ENCODE results near the gene TPRA1. TPM values are rescaled to one million over a fixed set of nuclear protein-coding genes. Genes with fewer than 3 reads are reported as not detected.
"Not testable (repeated sequence)": the region's sequence is repeated elsewhere in the genome, so short reads cannot be mapped to it uniquely, and the experiment has no call there.

The TPRA1 gene
- total and polyA plus RNA-seq, 7 experiments from 2014 or later: 13.6 to 33.8 (median 24.5) TPM

GRCh38 chr3:127531821-127532220 is 58.7 kb downstream of the TPRA1 start:
- ChIA-PET CTCF (interaction anchor here (0.8 kb wide), 1 partner anchor 16 kb away, joined by 4 read pairs; no protein-coding TSS in a partner anchor), POLR2A (no interaction called here)
- DNase-seq (no peak), ATAC-seq (no peak)
- no peaks in the 10 kb centered on the region for H3K27me3 ChIP-seq (ENCODE audit: control insufficient read depth in 2 of 2, insufficient read depth in 2 of 2, low read length in 2 of 2)
- H3K36me3 ChIP-seq (ENCODE audit: control insufficient read depth in 2 of 3, insufficient read depth in 3 of 3, low read length in 3 of 3): no peaks in the 10 kb centered on the region
- intact Hi-C loops (cut with micrococcal nuclease): no loop called here
- Mint-ChIP-seq H3K9me3 (no peaks in the 10 kb centered on the region), H3K4me3 (no peak overlapping the region), H3K27ac (no peak overlapping the region), H3K4me1 (peaks cover 0 to 7% (median 5%) of the 10 kb centered on the region in 7 donors), H3K36me3 (no peaks in the 10 kb centered on the region), H3K27me3 (peaks cover 0 to 13% (median 4%) of the 10 kb centered on the region in 5 donors)
- H3K4me1 ChIP-seq (ENCODE audit: control insufficient read depth in 2 of 2, insufficient read depth in 2 of 2, low read length in 2 of 2): no peaks in the 10 kb centered on the region
- no peak overlapping the region for H3K4me3 ChIP-seq (ENCODE audit: low read length)
- no peak overlapping the region for H3K27ac ChIP-seq (ENCODE audit: low read depth, low read length)
- no peaks in the 10 kb centered on the region for H3K9me3 ChIP-seq (ENCODE audit: control insufficient read depth in 2 of 3, low read length in 3 of 3)

- peak overlapping the region in 1 of 9 donors; percentile 31 for H3K27ac Mint-ChIP-seq
- DNase-seq; POLR2A ChIA-PET; ATAC-seq; H3K27ac ChIP-seq (ENCODE audit: low read depth, low read length); CTCF ChIA-PET; H3K4me1 Mint-ChIP-seq; H3K4me3 ChIP-seq (ENCODE audit: low read length); H3K36me3 ChIP-seq (ENCODE audit: control insufficient read depth in 2 of 3, insufficient read depth in 3 of 3, low read length in 3 of 3); H3K4me1 ChIP-seq (ENCODE audit: control insufficient read depth in 2 of 2, insufficient read depth in 2 of 2, low read length in 2 of 2); intact Hi-C loops (cut with micrococcal nuclease); H3K4me3 Mint-ChIP-seq; H3K27me3 Mint-ChIP-seq; H3K27me3 ChIP-seq (ENCODE audit: control insufficient read depth in 2 of 2, insufficient read depth in 2 of 2, low read length in 2 of 2); H3K36me3 Mint-ChIP-seq; H3K9me3 ChIP-seq (ENCODE audit: control insufficient read depth in 2 of 3, low read length in 3 of 3); H3K9me3 Mint-ChIP-seq: not testable (repeated sequence)
Measured at GRCh38 chr3:127530863-127531262, 59.7 kb downstream of the TPRA1 start.

DNA sequence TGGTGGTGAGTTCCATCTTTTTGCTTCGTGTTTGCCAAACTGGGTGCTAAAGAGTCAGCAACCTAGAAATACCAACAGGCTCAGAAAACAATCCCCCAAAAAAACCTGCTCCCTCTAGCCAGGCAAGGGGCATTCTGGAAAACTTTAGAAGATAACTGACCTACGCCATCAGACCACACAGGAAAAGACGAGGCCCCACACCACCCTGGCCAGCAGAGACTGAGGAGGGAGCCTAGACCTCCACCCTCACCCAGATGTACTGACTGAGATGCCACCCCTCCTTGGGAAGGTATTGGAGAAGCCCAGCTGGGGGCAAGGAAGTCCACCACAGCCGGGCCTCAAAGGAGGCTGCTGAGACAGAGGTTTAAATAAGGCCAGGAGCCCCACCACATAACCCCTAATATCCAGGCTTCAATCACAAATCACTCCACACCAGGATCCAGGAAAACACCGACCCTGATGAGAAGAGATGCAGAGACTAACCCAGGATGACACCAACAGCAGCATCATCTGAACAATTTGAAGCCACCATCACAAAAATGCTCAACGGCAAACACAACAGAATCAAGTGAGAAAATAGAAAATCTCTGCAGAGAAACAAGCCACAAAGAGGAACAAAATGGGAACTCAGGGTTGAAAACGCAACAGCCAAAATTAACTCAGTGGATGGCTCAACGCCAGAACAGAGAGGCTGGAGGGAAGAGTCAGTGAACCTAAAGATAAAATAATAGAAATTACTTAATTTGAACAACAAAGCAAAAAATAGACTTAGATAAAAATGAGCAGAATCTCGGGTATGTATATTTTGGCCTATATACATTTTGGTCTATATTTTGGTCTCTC is 61.0 kb downstream of the TPRA1 start:
- no peak overlapping the region for H3K4me3 Mint-ChIP-seq
- H3K27ac Mint-ChIP-seq: no peak overlapping the region
- intact Hi-C loops (cut with micrococcal nuclease): no loop called here
- no peaks in the 10 kb centered on the region for H3K9me3 Mint-ChIP-seq
- H3K36me3 Mint-ChIP-seq: no peaks in the 10 kb centered on the region
- no peaks in the 10 kb centered on the region for H3K36me3 ChIP-seq (ENCODE audit: control insufficient read depth in 2 of 3, insufficient read depth in 3 of 3, low read length in 3 of 3)
- no peaks in the 10 kb centered on the region for H3K4me1 Mint-ChIP-seq
- DNase-seq (no peak), ATAC-seq (no peak)
- no peaks in the 10 kb centered on the region for H3K9me3 ChIP-seq (ENCODE audit: control insufficient read depth in 2 of 3, low read length in 3 of 3)
- H3K27me3 Mint-ChIP-seq: peaks cover 6 to 22% (median 16%) of the 10 kb centered on the region in 5 donors
- no peaks in the 10 kb centered on the region for H3K4me1 ChIP-seq (ENCODE audit: control insufficient read depth in 2 of 2, insufficient read depth in 2 of 2, low read length in 2 of 2)
- CTCF ChIA-PET: no interaction called here
- H3K27ac ChIP-seq (ENCODE audit: low read depth, low read length): no peak overlapping the region
- POLR2A ChIA-PET: no interaction called here
- H3K4me3 ChIP-seq (ENCODE audit: low read length): no peak overlapping the region
- no peaks in the 10 kb centered on the region for H3K27me3 ChIP-seq (ENCODE audit: control insufficient read depth in 2 of 2, insufficient read depth in 2 of 2, low read length in 2 of 2)

DNA sequence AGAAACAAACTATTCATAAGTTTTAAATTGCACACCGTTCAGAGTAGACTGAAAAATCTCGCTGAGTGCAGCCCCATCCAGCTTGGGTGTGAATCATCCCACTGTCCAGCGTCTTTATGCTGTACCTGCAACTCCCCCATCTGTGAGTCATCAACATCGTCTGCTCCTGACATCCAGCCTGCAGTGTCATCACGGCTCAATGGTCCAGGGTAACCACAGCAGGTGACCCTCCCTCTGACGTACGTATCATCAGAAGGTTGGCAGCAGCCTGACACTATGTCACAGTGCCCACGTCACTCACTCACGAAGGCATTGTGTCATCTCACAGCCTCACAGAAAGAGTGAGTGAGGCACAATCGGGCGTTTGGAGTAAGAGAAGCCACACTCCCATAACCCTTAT is 65.2 kb downstream of the TPRA1 start:
- no peak overlapping the region for H3K4me3 ChIP-seq (ENCODE audit: low read length)
- POLR2A ChIA-PET: no interaction called here
- H3K4me1 ChIP-seq (ENCODE audit: control insufficient read depth in 2 of 2, insufficient read depth in 2 of 2, low read length in 2 of 2): no peaks in the 10 kb centered on the region
- H3K27me3 ChIP-seq (ENCODE audit: control insufficient read depth in 2 of 2, insufficient read depth in 2 of 2, low read length in 2 of 2): no peaks in the 10 kb centered on the region
- no peaks in the 10 kb centered on the region for H3K36me3 ChIP-seq (ENCODE audit: control insufficient read depth in 2 of 3, insufficient read depth in 3 of 3, low read length in 3 of 3)
- intact Hi-C loops (cut with micrococcal nuclease): no loop called here
- ATAC-seq: no peak
- no peak overlapping the region for H3K4me3 Mint-ChIP-seq
- no peaks in the 10 kb centered on the region for H3K4me1 Mint-ChIP-seq
- no peaks in the 10 kb centered on the region for H3K9me3 ChIP-seq (ENCODE audit: control insufficient read depth in 2 of 3, low read length in 3 of 3)
- peaks cover 0 to 11% (median 0%) of the 10 kb centered on the region in 11 donors for H3K9me3 Mint-ChIP-seq
- H3K27ac Mint-ChIP-seq: no peak overlapping the region
- H3K27me3 Mint-ChIP-seq: peaks cover 17 to 35% (median 28%) of the 10 kb centered on the region in 5 donors
- H3K27ac ChIP-seq (ENCODE audit: low read depth, low read length): no peak overlapping the region
- no peaks in the 10 kb centered on the region for H3K36me3 Mint-ChIP-seq
- CTCF ChIA-PET: no interaction called here
- no peak for DNase-seq

DNA sequence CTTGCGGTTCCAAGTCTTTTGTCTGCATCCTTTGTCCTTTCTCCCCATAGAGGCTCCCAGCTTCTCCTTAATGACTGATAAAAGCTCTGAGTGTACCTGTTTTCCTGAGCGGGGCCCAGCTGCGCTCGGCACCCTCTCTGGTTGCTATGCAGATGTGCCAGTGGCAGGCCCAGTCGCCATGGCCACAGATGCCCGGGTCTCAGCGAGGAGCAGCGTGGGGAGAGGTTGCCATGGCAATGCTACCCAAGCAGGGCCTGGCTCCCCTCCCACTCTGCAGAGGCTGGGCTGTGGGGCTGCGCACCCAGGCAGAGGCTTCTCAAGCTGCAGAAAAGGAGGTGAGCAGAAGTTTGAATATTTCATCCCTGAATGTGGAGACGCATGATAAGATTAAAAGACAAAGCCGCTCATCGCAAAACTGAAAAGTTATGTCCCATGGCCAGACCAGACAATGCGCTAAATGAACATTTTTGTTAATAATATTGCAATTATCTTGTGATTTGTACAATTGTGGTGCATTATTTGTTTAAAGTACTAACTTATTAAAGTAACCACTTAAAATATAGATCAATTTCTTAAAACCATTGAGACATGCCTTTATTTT is 66.1 kb downstream of the TPRA1 start:
- POLR2A ChIA-PET: no interaction called here
- no peak overlapping the region for H3K27ac ChIP-seq (ENCODE audit: low read depth, low read length)

More for the DNA sequence above, 66.1 kb downstream of the TPRA1 start:
- no peak overlapping the region for H3K4me3 Mint-ChIP-seq
- peaks cover 17 to 35% (median 28%) of the 10 kb centered on the region in 5 donors for H3K27me3 Mint-ChIP-seq
- no peaks in the 10 kb centered on the region for H3K36me3 Mint-ChIP-seq
- Histone ChIP-seq H3K36me3 (ENCODE audit: control insufficient read depth in 2 of 3, insufficient read depth in 3 of 3, low read length in 3 of 3) (no peaks in the 10 kb centered on the region), H3K27me3 (ENCODE audit: control insufficient read depth in 2 of 2, insufficient read depth in 2 of 2, low read length in 2 of 2) (no peaks in the 10 kb centered on the region), H3K4me1 (ENCODE audit: control insufficient read depth in 2 of 2, insufficient read depth in 2 of 2, low read length in 2 of 2) (no peaks in the 10 kb centered on the region), H3K4me3 (ENCODE audit: low read length) (no peak overlapping the region), H3K9me3 (ENCODE audit: control insufficient read depth in 2 of 3, low read length in 3 of 3) (no peaks in the 10 kb centered on the region)
- peaks cover 0 to 11% (median 0%) of the 10 kb centered on the region in 11 donors for H3K9me3 Mint-ChIP-seq
- no peak overlapping the region for H3K27ac Mint-ChIP-seq
- DNase-seq (no peak), ATAC-seq (no peak)
- intact Hi-C loops (cut with micrococcal nuclease): no loop called here
- CTCF ChIA-PET: no interaction called here
- no peaks in the 10 kb centered on the region for H3K4me1 Mint-ChIP-seq

Small RNAs within 50 kb of the gene (microRNA-seq; reads per million reads assigned to microRNA genes)
- gene MIR6825 (ENCODE audit: borderline microRNAs expressed) (not detected), gene MIR7976 (ENCODE audit: borderline microRNAs expressed) (not detected)

Other genes with a start within 250 kb of the TPRA1 start
- gene MCM2, start 7.7 kb upstream of the TPRA1 start, total RNA-seq: 100 to 1,000 TPM in 1 of 5 experiments, 10 to 100 TPM in 3, 1 to 10 TPM in 1; 8.8 to 126 (median 11.3) TPM
- gene MCM2, start 7.7 kb upstream of the TPRA1 start, polyA plus RNA-seq: 10 to 100 TPM; 11.5 to 14.5 TPM
- gene PODXL2, start 38.5 kb upstream of the TPRA1 start, total RNA-seq: 1 to 10 TPM; 2.2 to 5.5 (median 3.6) TPM
- gene PODXL2, start 38.5 kb upstream of the TPRA1 start, polyA plus RNA-seq: 1 to 10 TPM; 3.0 to 6.5 TPM
- 100 to 1,000 TPM in 4 of 5 experiments, 10 to 100 TPM in 1; 26.7 to 182 (median 124) TPM for gene ABTB1, start 82.2 kb upstream of the TPRA1 start, total RNA-seq
- 10 to 100 TPM; 67.4 to 86.8 TPM for gene ABTB1, start 82.2 kb upstream of the TPRA1 start, polyA plus RNA-seq
- gene MGLL, start 231.8 kb upstream of the TPRA1 start, total RNA-seq: 1 to 10 TPM; 1.0 to 6.0 (median 2.1) TPM
- not detected for gene MGLL, start 231.8 kb upstream of the TPRA1 start, polyA plus RNA-seq

All from naive thymus-derived CD4-positive, alpha-beta T cell (primary cell).